OCI-LY3 (cell line): Measurements from ENCODE around the gene NRXN2.

Experiments
- H2AFZ ChIP-seq: fragments of 200-600, 300-600 bp; shearing (Covaris generic); 2 replicates; pipeline ENCODE4 v1.6.0; 2014; ENCODE audit warnings: antibody characterized with exemption, low read depth, low read length
- H3K27ac ChIP-seq: fragments of 200-600, 300-600 bp; sonication (generic); 2 replicates; pipeline ENCODE4 v1.5.1; 2014; ENCODE audit warnings: mild to moderate bottlenecking, low read length, moderate library complexity, mixed read lengths
- H3K27me3 ChIP-seq: fragments of 200-600, 300-600 bp; sonication (generic); 2 replicates; pipeline ENCODE4 v1.6.1; 2014; ENCODE audit warnings: low read depth, low read length, mixed read lengths
- H3K36me3 ChIP-seq: fragments of 200-600, 300-600 bp; sonication (generic); replicated peaks from 2 replicates; pipeline ENCODE3; 2014; ENCODE audit warnings: low read depth, low read length, mixed read lengths
- H3K4me1 ChIP-seq: fragments of 300-600, 200-600 bp; sonication (generic); 2 replicates; pipeline ENCODE4 v1.6.1; 2014; ENCODE audit warnings: low read length, mixed read lengths
- H3K4me2 ChIP-seq: fragments of 200-600, 300-600 bp; sonication (generic); 2 replicates; pipeline ENCODE4 v1.6.1; 2014; ENCODE audit warnings: low read length, mixed read lengths
- H3K4me3 ChIP-seq: fragments of 300-600, 200-600 bp; sonication (generic); 2 replicates; pipeline ENCODE4 v1.5.1; 2014; ENCODE audit warnings: antibody characterized with exemption, mild to moderate bottlenecking, low read length, moderate library complexity
- H3K79me2 ChIP-seq: fragments of 300-600, 200-600 bp; shearing (Covaris generic); 2 replicates; pipeline ENCODE4 v1.6.1; 2014; ENCODE audit warnings: mild to moderate bottlenecking, low read length, mixed read lengths
- H3K9ac ChIP-seq: fragments of 300-600, 200-600 bp; shearing (Covaris generic); 2 replicates; pipeline ENCODE4 v1.6.0; 2014; ENCODE audit warnings: mild to moderate bottlenecking, low read length, moderate library complexity
- H3K9me3 ChIP-seq: fragments of 200-600, 300-600 bp; shearing (Covaris generic); 2 replicates; pipeline ENCODE4 v1.6.1; 2014; ENCODE audit warnings: low read length, mixed read lengths; ENCODE audit not compliant: insufficient read depth
- H4K20me1 ChIP-seq: fragments of 200-600, 300-600 bp; sonication (generic); 2 replicates; pipeline ENCODE4 v1.6.1; 2016; ENCODE audit warnings: low read length, mixed read lengths; ENCODE audit not compliant: insufficient read depth
- EZH2phosphoT487 ChIP-seq: fragments of 200-600 bp; shearing (Covaris generic); IDR thresholded peaks from 2 replicates; pipeline ENCODE4 v1.6.1; 2018; ENCODE audit warnings: antibody characterized with exemption, mixed run types, low read depth
- TF ChIP-seq, protein P1 (sequence below): fragments of 200-600, 300-600 bp; sonication (generic); IDR thresholded peaks from 2 replicates; pipeline ENCODE4 v1.5.1; 2014; ENCODE audit warnings: antibody characterized with exemption, low read length, low read depth

NRXN2 gene

GRCh38 chr11:64585150-64585549 lies 137.8 kb downstream of the NRXN2 start:
- no peak overlapping the region for H3K27ac ChIP-seq
- H3K9me3 ChIP-seq: peaks cover 3% of the 10 kb centered on the region; the same call in 1 of the 2 replicates
- no peaks in the 10 kb centered on the region for H3K79me2 ChIP-seq
- H2AFZ ChIP-seq: no peak overlapping the region
- H3K4me1 ChIP-seq: peaks cover 11% of the 10 kb centered on the region
- H3K4me2 ChIP-seq: no peak overlapping the region
- H3K4me3 ChIP-seq: no peak overlapping the region
- no peak for TF ChIP-seq EZH2phosphoT487
- TF ChIP-seq, protein P1, sequence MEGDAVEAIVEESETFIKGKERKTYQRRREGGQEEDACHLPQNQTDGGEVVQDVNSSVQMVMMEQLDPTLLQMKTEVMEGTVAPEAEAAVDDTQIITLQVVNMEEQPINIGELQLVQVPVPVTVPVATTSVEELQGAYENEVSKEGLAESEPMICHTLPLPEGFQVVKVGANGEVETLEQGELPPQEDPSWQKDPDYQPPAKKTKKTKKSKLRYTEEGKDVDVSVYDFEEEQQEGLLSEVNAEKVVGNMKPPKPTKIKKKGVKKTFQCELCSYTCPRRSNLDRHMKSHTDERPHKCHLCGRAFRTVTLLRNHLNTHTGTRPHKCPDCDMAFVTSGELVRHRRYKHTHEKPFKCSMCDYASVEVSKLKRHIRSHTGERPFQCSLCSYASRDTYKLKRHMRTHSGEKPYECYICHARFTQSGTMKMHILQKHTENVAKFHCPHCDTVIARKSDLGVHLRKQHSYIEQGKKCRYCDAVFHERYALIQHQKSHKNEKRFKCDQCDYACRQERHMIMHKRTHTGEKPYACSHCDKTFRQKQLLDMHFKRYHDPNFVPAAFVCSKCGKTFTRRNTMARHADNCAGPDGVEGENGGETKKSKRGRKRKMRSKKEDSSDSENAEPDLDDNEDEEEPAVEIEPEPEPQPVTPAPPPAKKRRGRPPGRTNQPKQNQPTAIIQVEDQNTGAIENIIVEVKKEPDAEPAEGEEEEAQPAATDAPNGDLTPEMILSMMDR: no peak
- no peak overlapping the region for H3K9ac ChIP-seq
- H3K36me3 ChIP-seq: no peaks in the 10 kb centered on the region
- H4K20me1 ChIP-seq: no peaks in the 10 kb centered on the region
- H3K27me3 ChIP-seq: peaks cover 17% of the 10 kb centered on the region; the same call in 1 of the 2 replicates

GRCh38 chr11:64583296-64584262 lies 139.4 kb downstream of the NRXN2 start:
- Histone ChIP-seq H3K27me3 (peaks cover 9% of the 10 kb centered on the region; the same call in 1 of the 2 replicates), H3K9me3 (no peaks in the 10 kb centered on the region; the same call in 1 of the 2 replicates), H3K4me3 (no peak overlapping the region), H3K4me2 (no peak overlapping the region), H2AFZ (no peak overlapping the region), H3K4me1 (peaks cover 11% of the 10 kb centered on the region), H3K9ac (no peak overlapping the region), H3K79me2 (no peaks in the 10 kb centered on the region), H4K20me1 (no peaks in the 10 kb centered on the region), H3K36me3 (no peaks in the 10 kb centered on the region), H3K27ac (no peak overlapping the region)
- TF ChIP-seq, protein P1: no peak
- TF ChIP-seq EZH2phosphoT487: no peak

- Histone ChIP-seq H3K27ac (no peak overlapping the region), H3K36me3 (no peaks in the 10 kb centered on the region), H2AFZ (no peak overlapping the region), H3K9ac (no peak overlapping the region), H3K4me3 (no peak overlapping the region), H3K27me3 (peaks cover 3% of the 10 kb centered on the region; the same call in 1 of the 2 replicates), H3K79me2 (no peaks in the 10 kb centered on the region), H3K4me1 (peaks cover 11% of the 10 kb centered on the region), H3K9me3 (no peaks in the 10 kb centered on the region), H4K20me1 (no peaks in the 10 kb centered on the region), H3K4me2 (no peak overlapping the region)
- TF ChIP-seq EZH2phosphoT487: no peak
- TF ChIP-seq, protein P1: no peak
Observed at GRCh38 chr11:64582885-64583284, 140.1 kb downstream of the NRXN2 start.

- Histone ChIP-seq H3K4me2 (no peak overlapping the region), H3K9ac (no peak overlapping the region), H3K4me1 (peaks cover 4% of the 10 kb centered on the region), H3K4me3 (no peak overlapping the region), H3K36me3 (no peaks in the 10 kb centered on the region), H3K27ac (no peak overlapping the region), H4K20me1 (no peaks in the 10 kb centered on the region), H3K9me3 (no peaks in the 10 kb centered on the region), H3K27me3 (no peaks in the 10 kb centered on the region; the same call in 1 of the 2 replicates), H2AFZ (no peak overlapping the region), H3K79me2 (no peaks in the 10 kb centered on the region)
- no peak for TF ChIP-seq EZH2phosphoT487
- TF ChIP-seq, protein P1: no peak
Observed at GRCh38 chr11:64581057-64581523, 141.9 kb downstream of the NRXN2 start.
